GM12874 (cell line): ENCODE results near the gene PRSS57.

ENCODE experiments used
- TF ChIP-seq, protein P1 (sequence below): IDR thresholded peaks from 2 replicates; pipeline ENCODE4 v1.5.1; 2011; ENCODE audit warnings: low read depth, mild to moderate bottlenecking, control low read depth, low read length, moderate library complexity; ENCODE audit not compliant: insufficient read depth

PRSS57 gene

DNA sequence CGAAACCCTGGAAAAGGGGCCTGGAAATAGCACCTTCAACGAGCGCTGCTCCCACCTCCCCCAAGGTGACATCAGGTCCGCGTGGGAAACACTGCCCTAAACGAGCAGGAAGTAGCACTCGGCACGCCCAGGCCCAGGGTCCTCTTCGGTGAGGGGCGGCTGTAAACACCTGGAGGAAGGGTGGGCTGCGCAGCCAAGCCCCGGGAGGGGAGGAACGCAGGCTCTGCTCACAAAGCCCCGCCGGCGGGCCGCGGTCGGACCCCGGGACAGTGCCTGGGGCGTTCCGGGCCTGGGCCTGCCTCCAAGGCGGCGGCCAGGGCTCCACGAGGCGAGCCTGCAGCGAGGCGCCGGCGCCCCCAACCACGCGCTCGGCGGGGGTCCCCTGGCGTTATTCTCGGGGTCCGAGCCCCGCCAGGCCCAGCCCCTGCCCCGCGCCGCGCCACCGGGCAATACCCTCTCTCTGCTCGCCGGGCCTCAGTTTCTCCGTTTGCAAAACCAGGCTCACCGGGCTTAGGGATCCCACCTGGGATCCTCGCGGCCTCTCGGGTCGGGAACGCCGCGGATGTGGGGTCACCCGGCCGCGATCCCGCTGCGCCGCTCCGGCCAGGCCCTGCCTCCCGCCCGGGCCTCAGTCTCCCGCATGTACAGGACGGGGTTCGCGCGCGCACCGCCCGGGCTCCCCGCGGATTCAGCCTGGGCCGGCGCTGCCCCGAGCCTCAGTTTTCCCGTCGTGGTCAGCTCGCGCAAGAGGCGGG, 32.9 kb downstream of the PRSS57 start:
- TF ChIP-seq, protein P1, sequence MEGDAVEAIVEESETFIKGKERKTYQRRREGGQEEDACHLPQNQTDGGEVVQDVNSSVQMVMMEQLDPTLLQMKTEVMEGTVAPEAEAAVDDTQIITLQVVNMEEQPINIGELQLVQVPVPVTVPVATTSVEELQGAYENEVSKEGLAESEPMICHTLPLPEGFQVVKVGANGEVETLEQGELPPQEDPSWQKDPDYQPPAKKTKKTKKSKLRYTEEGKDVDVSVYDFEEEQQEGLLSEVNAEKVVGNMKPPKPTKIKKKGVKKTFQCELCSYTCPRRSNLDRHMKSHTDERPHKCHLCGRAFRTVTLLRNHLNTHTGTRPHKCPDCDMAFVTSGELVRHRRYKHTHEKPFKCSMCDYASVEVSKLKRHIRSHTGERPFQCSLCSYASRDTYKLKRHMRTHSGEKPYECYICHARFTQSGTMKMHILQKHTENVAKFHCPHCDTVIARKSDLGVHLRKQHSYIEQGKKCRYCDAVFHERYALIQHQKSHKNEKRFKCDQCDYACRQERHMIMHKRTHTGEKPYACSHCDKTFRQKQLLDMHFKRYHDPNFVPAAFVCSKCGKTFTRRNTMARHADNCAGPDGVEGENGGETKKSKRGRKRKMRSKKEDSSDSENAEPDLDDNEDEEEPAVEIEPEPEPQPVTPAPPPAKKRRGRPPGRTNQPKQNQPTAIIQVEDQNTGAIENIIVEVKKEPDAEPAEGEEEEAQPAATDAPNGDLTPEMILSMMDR = no peak

DNA sequence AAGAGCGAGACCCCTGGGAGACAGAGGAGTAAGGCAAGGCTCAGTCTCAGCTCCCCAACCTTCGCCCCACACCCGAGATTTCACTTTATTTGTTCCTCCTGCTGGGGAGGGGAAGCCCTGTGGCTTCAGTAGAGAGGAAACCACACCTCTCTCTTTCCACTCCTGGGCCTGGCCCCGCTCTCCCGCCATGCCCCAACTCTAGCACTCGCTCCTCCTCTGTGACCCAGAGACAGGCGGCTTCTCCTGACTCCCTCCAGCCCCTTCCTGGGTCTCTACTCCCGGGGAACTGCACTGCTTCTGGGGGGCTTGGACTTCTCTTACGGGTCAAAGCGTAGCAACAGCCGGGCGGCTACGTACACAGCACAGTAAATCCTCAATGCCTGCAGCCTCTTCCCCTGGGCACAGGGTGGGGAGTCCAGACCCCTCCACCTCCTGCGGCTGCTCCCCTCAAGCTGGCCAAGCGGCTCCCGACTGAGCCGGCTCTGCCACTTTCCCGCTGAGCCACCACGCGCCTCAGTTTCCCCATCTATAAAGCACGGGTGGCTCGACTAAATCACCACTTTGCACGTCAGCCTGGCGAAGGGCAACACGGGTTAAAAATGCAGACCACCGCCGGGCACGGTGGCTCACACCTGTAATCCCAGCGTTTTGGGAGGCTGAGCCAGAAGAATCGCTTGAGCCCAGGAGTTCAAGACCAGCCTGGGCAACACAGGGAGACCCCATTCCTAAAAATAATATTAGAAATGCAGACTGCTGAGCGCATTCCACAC, 33.6 kb downstream of the PRSS57 start:
- TF ChIP-seq, protein P1 = no peak

DNA sequence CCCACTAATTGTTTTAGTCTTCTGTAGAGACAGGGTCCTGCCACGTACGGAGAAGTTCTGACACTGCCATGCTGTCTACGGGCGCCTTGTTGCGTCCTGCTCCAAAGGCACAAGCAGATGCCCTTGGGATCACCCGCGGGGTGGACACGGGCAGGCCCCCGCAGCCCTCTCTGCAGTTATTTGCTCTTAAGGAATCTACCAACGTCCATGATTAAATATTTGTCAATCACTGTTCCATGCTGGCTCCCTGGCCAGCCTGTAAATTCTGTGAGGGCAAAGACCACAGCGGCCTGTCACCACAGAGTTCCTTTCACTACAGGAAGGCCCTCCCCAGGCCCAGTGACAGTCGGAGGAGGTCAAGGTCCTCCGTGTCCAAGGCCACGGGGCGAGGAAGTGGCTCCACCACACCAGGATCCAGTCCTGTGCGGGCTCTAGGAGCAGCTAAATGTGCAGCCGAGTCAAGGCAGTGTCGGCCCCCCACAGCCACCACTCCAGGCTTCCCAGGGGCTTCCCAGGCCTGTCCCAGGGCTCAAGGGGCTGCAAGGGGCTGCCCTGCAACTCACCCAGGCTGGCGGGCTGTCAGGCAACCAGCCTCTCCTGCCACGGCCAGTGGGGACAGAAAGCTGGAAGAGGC, 34.3 kb downstream of the PRSS57 start:
- TF ChIP-seq, protein P1 = no peak

DNA sequence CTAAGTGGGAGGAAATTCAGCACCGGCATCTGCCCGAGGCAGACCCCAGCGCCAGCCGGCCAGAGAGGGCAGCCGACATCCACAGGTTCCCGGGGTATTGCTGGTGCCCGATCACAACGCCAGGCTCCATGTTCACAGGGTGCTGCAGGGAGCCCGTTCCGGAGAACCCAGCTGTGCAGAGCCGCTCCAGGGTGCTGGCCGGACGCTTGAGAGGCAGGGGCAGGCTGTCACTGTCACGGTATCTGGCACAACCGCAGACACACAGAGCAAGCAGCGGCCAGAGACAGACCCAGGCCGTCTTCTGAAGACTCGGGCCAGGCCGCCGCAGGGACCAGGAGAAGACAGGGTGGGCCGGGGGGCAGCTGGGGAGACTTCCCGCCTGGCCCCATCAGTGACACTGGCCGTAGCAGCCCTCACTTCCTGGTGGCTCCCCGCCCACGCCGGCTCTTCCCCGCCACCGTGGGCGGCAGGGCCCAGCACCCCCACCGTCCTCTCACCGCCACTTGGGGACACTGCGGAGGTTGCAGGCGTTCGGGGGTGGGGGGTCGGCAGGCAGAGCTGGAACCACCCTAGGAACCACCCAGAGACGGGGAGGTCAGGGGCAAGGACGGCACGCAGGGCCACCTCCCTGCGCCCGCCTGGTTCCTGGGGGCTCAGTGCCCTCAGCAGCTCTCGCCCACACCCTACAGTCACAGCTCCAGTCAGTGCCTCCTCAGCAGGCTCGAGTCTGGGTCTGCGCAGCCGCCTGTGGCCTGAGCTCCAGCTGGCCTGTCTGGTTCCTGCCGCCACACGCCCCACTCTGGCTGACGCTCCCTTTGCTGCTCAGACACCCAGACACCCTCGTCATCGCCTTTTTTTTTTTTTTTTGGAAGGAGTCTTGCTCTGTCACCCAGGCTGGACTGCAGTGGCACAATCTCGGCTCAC, 36.1 kb downstream of the PRSS57 start:
- TF ChIP-seq, protein P1 = no peak

DNA sequence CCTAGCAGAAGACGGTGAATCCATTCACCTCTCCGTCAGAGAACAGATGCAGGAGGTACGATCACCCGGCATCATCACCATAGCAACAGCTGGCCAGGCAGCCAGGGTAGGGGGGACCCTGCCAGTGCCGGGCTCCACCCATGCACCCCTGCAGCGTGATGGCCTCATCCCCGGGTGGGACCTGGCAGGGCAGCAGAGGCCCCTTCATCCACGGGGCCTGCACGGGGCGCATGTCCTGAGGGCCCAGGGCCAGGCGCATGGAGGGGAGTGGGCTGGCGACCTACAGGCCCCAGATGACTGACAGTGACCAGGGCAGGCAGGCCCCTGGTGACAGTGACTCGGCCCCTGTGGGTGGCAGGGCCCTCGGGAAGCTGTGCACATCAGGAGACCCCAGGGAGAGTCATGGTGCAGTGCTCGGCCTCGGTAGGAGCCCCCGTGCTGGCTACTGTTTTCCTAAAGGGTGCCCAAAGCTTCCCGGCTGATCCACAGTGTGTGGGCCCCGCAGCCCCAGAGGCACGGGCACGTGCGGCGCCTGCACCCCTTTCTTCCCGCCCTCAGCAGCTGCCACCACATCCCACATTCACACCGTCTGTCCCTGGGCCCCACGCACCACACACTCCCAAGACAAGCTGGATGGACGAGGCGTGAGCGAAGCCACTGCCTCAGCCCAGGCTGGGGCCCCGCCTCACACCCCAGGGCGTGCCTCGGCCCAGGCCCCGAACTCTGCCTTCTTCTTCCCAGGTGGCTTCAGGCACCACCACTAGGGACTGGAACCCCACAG, 37.0 kb downstream of the PRSS57 start:
- TF ChIP-seq, protein P1 = no peak

DNA sequence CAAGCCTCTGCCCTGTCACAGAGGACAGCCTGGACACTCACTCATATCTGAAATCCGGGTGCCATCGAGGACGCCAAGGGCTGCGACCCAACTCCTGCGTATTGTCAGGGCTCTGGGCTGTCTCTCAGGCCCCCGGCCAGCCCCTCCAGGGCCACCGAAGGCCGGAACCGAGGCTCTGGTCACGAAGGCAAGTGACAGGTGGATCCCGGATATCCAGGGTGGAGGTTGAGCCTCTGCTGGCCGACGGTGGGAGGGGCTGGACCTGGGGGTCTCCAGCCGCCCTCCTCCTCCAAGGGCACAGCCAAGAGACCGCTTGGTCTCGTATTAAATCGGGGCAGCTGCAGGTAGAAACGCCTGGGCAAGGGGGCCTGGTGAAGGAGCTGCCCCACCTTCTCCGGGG, 37.6 kb downstream of the PRSS57 start:
- TF ChIP-seq, protein P1 = no peak
